AG09309 (cell line): Measurements from ENCODE around the gene ENTPD7.
A peak's percentile ranks its signal among the peaks of the same experiment; 100 is the strongest.

Experiments
- DNase-seq: peaks from one replicate; pipeline ENCODE4 v3.0.0-alpha.2; 2010; ENCODE audit warnings: low read depth
- H3K4me3 ChIP-seq: 2 replicates; pipeline ENCODE4 v1.5.1; 2011; ENCODE audit warnings: mild to moderate bottlenecking, low read depth, low read length, moderate library complexity; ENCODE audit not compliant: control insufficient read depth
- TF ChIP-seq, protein P1 (sequence below): IDR thresholded peaks from 2 replicates; pipeline ENCODE4 v1.5.1; 2011; ENCODE audit warnings: mild to moderate bottlenecking, low read depth, low read length, inconsistent platforms; ENCODE audit not compliant: insufficient read depth, control insufficient read depth; ENCODE audit errors: missing control alignments

Gene ENTPD7

DNA sequence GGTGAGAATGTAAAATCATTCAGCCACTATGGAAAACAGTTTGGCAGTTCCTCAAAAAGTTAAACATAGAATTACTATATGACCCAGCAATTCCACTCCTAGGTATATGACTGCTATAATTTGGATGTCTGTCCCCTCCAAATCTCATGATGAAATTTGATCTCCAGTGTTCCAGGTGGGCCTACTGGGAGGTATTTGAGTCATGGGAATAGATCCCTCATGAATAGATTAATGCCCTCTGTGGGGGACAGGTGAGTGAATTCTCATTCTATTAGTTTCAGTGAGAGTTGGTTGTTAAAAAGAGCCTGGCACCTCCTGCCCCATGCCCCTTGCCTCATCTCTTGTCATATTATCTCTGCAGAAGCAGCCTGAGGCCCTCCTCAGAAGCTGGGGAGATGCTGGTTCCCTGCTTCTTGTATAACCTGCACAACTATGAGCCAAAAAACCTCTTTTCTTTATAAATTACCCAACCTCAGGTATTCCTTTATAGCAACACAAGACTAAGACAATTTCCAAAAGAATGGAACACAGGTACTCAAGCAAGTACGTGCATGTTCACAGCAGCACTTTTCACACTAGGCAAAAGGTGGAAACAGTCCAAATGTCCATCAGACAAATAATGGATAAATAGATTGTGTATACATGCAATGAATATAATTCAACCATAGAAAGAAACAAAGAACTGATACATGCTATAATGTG, 30.2 kb upstream of the ENTPD7 start:
- no peak for DNase-seq
- TF ChIP-seq, protein P1, sequence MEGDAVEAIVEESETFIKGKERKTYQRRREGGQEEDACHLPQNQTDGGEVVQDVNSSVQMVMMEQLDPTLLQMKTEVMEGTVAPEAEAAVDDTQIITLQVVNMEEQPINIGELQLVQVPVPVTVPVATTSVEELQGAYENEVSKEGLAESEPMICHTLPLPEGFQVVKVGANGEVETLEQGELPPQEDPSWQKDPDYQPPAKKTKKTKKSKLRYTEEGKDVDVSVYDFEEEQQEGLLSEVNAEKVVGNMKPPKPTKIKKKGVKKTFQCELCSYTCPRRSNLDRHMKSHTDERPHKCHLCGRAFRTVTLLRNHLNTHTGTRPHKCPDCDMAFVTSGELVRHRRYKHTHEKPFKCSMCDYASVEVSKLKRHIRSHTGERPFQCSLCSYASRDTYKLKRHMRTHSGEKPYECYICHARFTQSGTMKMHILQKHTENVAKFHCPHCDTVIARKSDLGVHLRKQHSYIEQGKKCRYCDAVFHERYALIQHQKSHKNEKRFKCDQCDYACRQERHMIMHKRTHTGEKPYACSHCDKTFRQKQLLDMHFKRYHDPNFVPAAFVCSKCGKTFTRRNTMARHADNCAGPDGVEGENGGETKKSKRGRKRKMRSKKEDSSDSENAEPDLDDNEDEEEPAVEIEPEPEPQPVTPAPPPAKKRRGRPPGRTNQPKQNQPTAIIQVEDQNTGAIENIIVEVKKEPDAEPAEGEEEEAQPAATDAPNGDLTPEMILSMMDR = no peak
- no peak overlapping the region for H3K4me3 ChIP-seq

DNA sequence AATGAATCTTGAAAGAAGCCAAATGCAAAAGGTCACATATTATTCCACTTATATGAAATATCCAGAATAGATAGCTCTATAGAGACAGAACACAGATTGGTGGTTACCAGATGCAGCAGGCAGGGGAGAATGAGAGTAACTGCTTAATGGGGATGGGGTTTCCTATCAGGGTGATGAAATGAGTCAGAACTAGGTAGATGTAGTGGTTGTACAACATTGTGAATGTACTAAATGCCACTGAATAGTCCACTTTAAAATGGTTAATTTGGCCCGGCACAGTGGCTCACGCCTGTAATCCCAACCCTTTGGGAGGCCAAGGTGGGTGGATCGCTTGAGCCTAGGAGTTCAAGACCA, 29.7 kb upstream of the ENTPD7 start:
- no peak for DNase-seq
- TF ChIP-seq, protein P1 = no peak
- no peak overlapping the region for H3K4me3 ChIP-seq

DNA sequence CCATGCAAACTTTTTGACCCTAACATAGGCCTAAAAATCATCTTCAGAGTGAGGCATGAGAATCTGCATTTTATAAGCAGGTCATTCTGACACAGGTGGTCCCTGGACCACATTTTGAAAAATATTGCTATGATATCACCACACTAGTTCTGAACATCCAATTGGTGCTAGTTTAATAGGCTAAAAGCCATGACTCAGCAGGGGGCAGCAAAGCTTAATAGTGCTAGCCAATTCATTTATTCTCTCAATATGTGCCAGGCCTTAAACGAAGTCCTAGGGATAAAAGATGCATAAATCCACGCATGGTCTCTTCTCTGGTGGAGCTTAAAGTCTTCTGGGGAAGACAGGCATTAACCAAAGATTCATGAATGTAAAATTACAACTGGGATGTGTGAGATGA, 28.9 kb upstream of the ENTPD7 start:
- TF ChIP-seq, protein P1 = peak; percentile 51
- no peak overlapping the region for H3K4me3 ChIP-seq
- peak; percentile 31 for DNase-seq

DNA sequence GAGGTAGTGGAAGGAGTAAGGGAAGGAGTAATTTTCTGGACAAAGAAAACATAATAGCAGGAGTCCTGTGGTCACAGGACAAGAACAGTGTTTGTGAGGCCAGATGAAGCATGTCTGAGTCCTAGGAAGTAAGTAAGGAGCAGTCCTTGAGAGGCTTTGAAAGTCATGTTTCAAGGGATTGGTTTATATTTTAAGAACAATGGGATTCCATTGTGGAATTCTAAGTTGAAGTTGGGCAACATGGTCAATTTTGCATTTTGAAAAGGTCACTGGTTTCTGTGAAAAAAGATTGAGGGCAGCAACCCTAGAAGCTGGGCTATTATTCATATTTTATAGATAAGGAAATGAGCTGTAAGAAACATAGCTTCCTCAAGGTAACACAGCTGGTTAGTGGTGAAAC, 28.3 kb upstream of the ENTPD7 start:
- DNase-seq = no peak

DNA sequence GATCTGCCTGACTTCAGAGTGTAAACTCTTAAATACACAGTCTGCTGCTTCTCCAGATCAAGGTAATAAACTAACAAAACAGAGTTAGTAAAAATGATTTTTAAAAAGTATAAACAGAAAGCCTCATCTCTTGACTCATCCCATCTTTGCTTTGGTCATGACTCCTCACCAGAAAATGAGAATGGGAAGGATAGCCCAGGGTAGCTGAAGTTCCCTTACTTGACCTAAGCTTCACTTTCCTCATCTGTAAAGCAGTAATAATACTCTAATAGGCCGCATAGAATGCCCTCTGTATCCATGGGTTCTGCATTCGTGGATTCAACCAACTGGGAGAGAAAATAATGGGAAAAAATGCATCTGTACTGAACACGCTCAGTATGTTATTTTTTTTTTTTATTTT, 27.8 kb upstream of the ENTPD7 start:
- TF ChIP-seq, protein P1 = no peak
- DNase-seq = no peak
- H3K4me3 ChIP-seq = no peak overlapping the region

More for the DNA sequence above, 28.3 kb upstream of the ENTPD7 start:
- no peak overlapping the region for H3K4me3 ChIP-seq
- TF ChIP-seq, protein P1 = no peak

DNA sequence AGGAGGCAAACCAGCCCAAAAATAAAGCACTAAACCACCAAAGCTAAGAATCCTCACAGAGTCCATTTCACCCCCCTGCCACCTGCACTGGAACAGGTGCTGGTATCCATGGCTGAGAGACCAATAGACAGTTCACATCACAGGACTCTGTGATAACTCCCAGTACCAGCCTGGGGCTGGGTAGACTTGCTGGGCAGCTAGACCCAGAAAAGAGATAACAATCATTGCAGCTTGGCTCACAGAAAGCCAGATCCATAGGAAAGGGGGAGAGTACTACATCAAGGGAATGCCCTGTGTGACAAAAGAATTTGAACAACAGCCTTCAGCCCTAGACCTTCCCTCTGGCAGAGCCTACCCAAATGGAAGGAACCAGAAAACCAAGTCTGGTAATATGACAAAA, 25.5 kb upstream of the ENTPD7 start:
- H3K4me3 ChIP-seq = no peak overlapping the region
- DNase-seq = no peak

More for the DNA sequence above, 25.5 kb upstream of the ENTPD7 start:
- TF ChIP-seq, protein P1 = no peak
